Activated T-helper 1 cell treated with Interleukin-2 at 50 U/mL for 16 hours (primary cell): Measurements from ENCODE around the gene TERC.

Experiments used
- DNase-seq: peaks from one replicate; pipeline ENCODE4 v3.0.0-alpha.2; 2020; ENCODE audit warnings: low read depth

TERC gene

GRCh38 chr3:169764882-169765612, at the start of gene TERC:
TERC (minus strand) TSS chr3:169765060.
- peak; percentile 88 for DNase-seq

GRCh38 chr3:169813757-169814517, 49.1 kb upstream of the TERC start:
- DNase-seq, result peak; percentile 51

- DNase-seq, result no peak
Observed at GRCh38 chr3:169813278-169813677, 48.4 kb upstream of the TERC start.

- DNase-seq, result peak; percentile 42
Observed at GRCh38 chr3:169812332-169813235, 47.7 kb upstream of the TERC start, which contains the start of the genes LRRC34 and LRRIQ4. LRRC34 (minus strand) TSS chr3:169812904; CDS start chr3:169812548, 356 bp downstream. LRRIQ4 (plus strand) TSS chr3:169812870; CDS start chr3:169821922, 9,052 bp downstream.

GRCh38 chr3:169811631-169812331, 46.9 kb upstream of the TERC start:
- no peak for DNase-seq

GRCh38 chr3:169809230-169809795, 44.5 kb upstream of the TERC start:
- DNase-seq, result no peak

GRCh38 chr3:169804681-169805080, 39.8 kb upstream of the TERC start:
- DNase-seq, result no peak

GRCh38 chr3:169792359-169792758, 27.5 kb upstream of the TERC start:
- no peak for DNase-seq

GRCh38 chr3:169790687-169791429, 26.0 kb upstream of the TERC start:
- no peak for DNase-seq

GRCh38 chr3:169790219-169790618, 25.4 kb upstream of the TERC start:
- no peak for DNase-seq

- no peak for DNase-seq
Observed at GRCh38 chr3:169787791-169788190, 22.9 kb upstream of the TERC start.

GRCh38 chr3:169787120-169787519, 22.3 kb upstream of the TERC start:
- no peak for DNase-seq

- DNase-seq, result no peak
Observed at GRCh38 chr3:169781209-169781855, 16.5 kb upstream of the TERC start.

GRCh38 chr3:169780742-169781141, 15.9 kb upstream of the TERC start:
- DNase-seq, result no peak

GRCh38 chr3:169777822-169778221, 13.0 kb upstream of the TERC start:
- no peak for DNase-seq

- DNase-seq, result no peak
Observed at GRCh38 chr3:169774186-169774585, 9.3 kb upstream of the TERC start.

- peak; percentile 84 for DNase-seq
Observed at GRCh38 chr3:169772897-169773816, 8.3 kb upstream of the TERC start, which contains the start of gene MYNN. MYNN (plus strand) TSS chr3:169773396; CDS start chr3:169774296, 900 bp downstream.

GRCh38 chr3:169772305-169772896, 7.5 kb upstream of the TERC start:
- DNase-seq, result peak; percentile 37
